AML-193 (cell line): ENCODE data around the gene ANKRD34C.
"Not testable (repeated sequence)": the region's sequence is repeated elsewhere in the genome, so short reads cannot be mapped to it uniquely, and the experiment has no call there.

Experiments used
- DNase-seq, 2 experiments: peaks; one replicate each; lab custom pipeline; 2025; lab: John Stamatoyannopoulos, UW

ANKRD34C gene

DNA sequence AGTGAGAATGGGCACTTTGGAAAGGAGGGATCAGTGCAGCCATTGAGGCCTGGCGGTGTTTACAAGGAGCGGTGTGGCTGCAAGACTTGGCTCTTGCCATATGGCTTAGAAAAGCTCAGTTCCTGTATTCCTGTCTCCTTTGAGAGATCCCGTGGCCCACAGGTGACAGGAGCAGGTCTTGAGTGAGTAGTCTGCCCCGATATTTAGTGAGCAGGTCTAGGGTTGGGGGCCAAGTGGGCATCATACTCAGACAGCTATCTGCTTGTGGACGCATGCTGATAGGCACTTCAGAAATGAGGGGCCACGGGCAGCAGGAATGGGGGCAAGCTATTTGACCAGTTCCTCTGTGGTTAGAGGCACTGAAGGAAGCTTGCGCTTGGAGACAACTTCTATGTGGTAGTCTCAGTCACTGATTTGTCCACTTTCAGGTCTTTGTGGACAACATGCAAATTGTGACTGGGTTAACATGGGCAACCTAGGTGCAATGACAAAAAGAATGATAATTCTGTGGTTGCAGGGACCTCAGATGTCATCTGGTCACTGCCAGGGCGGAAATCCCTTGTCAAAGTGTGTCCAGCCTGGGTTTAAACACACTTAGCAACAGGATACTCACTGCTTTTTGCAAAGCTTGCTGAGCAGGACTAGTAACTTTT is 29.5 kb downstream of the ANKRD34C start:
- no peak for DNase-seq

DNA sequence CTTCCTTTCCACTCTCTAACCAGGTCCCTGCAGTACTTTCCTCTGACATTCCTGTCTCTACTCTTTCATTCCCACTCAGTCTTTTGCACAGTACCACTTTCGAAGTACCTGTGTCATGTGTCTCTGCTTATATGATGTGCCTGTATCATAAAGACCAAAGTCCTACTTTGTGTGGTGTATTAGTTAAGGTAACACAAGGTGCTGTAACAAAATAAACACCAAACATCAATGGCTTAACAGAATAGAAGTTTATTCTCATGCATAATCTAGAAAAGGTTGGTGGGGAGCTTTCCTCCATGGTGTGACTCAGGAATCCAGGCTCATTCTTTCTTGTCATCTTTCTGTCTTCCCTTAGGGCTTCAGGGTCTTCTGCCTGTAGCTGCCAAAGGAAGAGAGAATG is 31.7 kb downstream of the ANKRD34C start:
- no peak for DNase-seq

DNA sequence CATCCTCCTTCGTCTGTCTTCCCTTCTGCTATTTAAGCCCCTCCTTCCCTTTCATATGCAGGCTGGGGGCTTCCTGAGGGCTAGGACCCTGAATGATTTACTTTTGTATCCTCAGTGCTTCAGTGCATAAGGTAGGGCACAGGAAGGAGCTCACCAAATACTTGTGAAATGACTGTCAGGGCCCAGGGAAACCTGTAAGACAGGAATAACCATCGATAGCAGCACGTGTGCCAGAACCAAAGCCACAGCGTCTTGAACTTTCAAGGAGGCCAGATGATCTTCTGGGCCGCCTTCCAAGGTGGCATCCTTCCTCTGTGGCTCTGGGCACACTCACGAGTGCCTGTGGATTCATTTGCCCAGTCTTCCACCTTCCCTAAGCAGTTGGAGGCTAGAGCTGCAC is 32.3 kb downstream of the ANKRD34C start:
- no peak for DNase-seq

DNA sequence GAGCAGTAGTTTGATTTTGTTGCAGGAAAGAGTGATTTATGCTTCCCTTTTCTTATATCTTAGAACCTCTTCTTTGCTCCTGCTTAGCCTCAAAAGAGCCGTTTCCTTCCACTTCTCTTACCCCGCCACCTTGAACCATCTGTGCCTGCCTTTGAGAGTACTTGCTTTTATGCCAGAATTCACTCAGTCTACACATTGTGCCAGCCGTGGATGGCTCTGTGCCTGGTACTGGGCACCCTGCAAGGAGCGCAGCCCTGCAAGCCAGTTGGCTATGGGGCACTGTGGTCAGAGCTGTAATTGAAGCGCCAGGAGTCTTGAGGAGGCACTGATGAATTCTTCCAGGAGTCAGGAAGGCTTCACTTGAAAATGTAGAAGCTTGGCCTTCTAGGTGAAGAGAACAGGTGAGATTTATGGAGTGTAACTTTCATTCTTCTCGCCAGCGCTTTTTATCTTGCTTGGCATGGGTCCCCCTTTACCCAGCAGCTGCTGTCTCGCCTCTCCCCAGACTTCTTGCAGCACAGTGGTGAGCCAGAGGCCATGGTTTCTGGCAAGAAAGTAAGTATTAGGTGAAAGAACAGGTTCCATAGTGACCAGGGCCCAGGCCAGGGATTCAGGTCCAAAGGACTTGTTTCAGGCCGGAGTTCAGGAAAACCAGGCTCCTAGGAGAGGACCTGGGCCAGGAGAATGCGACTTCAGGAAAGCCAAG is 33.3 kb downstream of the ANKRD34C start:
- DNase-seq: no peak

DNA sequence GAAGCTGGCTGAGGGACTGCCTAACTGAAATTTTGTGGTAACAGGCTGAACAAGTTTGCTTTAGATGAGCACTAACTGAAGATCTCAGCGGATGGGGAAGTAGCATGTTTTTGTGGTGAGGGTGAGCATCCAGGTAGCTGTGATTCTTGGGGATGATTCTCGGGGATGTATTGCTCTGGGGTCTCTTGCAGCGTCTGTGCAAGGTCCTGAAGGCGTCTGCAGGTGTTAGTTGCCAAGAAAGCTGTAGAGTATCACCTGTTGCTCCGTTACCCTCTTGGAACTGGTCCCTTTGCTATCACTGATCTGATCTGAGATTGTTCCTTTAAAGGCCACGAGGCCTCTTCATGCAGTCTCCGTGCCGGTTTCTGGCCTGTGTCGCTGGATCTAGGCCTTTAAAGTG is 34.3 kb downstream of the ANKRD34C start:
- no peak for DNase-seq

DNA sequence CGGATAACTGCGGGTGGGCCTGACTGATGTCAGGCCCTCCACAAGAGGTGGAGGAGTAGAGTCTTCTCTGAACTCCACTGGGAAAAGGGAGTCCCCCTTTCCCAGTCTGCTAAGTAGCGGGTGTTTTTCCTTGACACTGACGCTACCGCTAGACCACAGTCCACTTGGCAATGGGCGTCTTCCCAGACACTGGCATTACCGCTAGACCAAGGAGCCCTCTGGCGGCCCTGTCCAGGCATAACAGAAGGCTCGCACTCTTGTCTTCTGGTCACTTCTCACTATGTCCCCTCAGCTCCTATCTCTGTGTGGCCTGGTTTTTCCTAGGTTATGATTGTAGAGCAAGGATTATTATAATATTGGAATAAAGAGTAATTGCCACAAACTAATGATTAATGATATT is 37.5 kb downstream of the ANKRD34C start:
- not testable (repeated sequence) for DNase-seq

DNA sequence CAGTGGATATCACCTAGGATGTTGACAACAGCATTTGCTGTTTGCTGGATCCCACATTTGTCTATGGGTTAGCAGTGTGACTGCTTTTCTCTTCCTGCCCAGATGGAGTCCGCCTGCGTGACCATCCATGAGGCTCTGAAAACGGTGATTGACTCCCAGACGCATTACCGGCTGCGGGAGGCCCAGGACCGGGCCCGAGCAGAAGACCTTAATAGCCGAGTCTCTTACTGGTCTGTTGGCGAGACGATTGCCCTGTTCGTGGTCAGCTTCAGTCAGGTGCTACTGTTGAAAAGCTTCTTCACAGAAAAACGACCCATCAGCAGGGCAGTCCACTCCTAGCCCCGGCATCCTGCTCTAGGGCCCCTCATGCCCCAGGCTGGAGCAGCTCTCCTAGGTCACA is 39.4 kb downstream of the ANKRD34C start:
- no peak for DNase-seq

DNA sequence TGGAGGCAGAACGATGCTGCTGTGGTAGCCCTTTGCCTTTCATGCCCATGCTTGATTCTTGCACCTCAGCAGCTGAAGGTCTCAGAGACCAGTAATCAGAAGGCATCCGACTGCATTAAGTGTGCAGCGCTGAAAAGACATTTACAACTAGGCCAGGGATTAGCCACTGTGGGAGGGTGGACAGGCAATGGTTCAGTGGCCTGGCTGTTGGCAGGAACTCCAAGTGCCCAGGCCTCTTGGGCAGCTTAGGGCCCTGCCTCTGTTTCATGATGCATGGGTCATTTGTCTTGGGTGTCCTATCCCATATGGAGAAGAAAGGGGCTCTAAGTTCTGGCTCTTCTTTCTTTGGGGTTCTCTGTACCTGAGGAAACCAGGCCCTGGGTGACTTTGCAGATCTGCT is 39.8 kb downstream of the ANKRD34C start:
- no peak for DNase-seq

DNA sequence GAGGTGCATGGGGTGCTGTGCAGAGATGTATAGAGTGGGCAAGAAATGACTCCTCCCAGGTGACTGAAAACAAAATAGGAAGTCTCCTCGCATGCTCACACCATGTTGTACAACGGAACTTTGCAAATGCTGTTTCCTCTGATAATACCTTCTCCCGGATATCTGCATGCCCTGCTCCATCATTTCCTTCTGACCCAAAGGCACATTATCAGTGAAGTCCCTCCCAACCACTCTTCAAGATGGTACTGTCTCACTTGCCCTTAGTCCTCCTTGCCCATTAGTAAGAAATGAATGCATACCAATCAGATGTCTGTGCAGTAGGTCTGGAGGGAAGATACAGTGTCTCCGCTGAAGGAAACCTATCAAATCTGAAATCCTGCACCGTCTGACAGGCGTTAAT is 40.4 kb downstream of the ANKRD34C start:
- DNase-seq: no peak

DNA sequence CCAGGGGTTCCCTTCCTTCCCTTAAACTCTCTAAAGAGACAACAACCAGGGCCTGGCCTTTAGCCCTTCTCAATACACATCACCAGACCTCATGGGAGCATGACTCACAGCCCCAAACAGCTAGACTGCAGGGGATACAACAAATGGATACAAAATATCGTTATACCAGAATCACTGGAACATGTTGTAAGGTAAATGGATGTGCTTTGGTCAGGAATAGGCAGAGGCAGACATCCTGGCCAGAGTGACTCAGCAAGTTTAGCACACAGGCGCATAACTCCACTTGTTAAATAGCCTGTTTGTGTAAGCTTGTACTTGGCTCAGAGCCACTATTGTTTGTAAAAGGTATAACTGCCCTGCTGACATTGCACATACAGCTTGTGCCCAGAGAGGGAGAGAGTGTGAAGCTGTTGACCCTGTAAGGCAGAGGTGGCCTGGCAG is 46.7 kb downstream of the ANKRD34C start:
- DNase-seq: no peak
